Stimulated activated CD8-positive, alpha-beta memory T cell treated with anti-CD3 and anti-CD28 coated beads, Interleukin-7, amount 100 ng/mL, for 4 hours (primary cell): Measurements from ENCODE around the gene TMEM52.

Source experiments
- DNase-seq, 2 donors: peaks; one replicate each; pipeline ENCODE4 v3.0.0-alpha.2; 2020; ENCODE audit warnings: low read depth in 2 of 2

The TMEM52 gene

DNA sequence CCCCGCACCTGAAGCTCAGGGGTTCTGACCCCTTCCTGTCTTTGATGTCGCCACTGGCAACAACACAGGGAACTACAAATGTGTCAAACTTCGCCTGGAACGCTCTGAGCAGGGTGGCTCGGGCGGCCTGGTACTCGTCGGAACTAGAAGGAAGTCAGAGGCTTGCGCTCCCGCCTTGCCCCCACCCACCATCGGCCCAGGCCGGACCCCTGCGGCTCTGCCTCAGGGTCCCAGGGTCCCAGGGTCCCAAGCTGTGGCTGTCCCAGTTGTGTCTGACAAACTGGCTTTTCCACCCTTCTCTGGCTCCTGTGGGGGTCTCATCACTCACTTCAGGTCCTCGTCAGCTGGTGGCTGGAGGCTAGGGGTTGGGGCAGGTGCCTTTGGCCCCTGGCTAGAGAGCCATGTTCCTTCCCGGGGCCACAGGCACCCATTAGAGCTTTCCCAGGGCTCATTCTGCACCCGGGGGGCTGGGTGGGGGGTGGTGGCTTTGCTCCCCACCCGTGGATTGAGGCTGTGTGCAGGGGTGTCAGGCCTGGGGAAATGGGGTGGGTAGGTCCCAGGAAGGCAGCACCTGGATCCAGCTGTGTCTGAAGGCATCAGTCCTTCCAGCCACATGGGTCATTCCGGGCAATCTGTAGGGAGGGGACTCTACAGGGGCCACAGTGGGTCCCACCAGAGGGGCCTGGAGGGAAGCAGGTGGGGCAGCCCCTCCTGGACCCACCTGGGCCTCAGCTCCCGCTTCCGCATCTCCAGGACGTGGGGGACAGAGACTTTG is 8.0 kb upstream of the TMEM52 start:
- DNase-seq, result no peak

DNA sequence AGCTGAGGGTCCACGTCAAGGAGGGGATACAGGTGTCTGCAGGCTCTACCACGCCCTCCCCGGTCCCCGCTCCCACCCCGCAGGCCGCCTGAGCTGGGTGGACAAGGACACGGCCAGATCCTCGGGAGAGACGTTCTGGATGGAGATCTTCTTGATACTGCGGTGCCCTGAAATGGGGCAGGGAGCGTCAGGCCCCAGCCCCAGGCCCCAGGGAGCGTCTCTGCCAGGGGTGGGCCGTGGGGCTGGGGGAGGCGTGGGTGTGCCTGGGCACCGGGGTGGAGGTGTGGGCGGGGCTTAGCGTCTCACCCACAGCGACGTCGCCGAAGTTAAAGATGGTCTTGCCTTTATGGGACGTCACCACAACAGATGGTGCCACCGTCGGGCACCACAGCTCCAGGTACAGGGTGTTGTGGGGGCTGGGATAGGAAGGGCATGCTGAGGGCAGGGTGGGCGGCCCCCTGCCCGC is 7.3 kb upstream of the TMEM52 start:
- DNase-seq, result no peak

DNA sequence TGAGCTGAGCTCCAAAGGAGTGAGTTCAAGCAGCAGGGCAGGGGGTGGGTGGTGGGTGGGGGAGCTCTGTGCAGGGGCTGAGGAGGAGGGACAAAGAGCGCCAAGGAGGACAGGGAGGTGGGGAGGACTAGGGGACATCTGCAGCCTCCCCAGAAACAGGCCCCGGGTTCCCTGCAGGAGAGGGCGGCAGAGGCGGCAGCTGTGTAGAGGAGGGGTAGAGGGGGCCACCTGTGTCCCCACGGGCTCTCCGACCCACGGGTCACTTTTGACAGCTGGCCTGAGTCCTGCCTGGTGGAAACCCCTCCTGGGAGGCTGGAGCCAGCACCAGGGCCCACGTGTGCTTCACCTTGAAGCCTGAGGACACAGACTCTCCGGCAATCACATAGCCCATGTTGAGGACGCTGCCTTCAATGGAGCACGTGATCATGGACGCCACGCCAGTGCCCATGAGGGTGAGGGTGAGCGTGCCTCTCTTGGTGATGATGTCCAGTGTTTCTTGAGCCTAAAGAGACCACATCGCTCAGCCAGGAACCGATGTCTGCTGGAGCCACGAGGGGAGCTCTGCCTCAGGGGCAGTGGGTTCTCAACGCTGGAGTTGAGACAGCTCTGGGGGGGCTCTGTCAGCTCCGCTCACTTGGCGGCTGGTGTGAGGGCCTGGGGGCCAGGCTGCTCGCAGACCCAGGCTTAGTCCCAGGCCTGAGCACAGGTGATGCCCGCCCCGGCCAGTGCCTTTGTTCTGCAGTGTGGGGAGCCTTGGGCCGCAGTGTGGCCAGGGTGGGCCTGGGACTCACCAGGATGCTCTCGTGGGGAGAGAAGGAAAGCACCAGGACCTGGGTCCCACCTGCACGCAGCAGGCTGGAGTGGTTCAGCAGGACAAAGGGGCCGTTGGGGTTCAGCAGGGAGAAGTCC is 6.6 kb upstream of the TMEM52 start:
- no peak for DNase-seq

DNA sequence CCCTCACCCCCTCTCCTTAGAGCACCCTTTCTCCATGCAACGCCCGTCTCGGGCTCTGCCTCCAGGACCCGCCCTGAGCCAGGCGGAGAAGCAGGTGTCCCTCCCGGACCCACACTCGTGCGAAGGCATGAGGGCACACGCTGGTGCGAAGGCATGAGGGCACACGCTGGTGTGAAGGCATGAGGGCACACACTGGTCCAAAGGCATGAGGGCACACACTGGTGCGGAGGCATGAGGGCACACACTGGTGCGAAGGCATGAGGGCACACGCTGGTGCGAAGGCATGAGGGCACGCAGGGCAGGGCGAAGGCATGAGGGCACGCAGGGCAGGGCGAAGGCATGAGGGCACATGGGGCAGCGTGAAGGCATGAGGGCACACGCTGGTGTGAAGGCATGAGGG is 5.8 kb upstream of the TMEM52 start:
- no peak for DNase-seq

DNA sequence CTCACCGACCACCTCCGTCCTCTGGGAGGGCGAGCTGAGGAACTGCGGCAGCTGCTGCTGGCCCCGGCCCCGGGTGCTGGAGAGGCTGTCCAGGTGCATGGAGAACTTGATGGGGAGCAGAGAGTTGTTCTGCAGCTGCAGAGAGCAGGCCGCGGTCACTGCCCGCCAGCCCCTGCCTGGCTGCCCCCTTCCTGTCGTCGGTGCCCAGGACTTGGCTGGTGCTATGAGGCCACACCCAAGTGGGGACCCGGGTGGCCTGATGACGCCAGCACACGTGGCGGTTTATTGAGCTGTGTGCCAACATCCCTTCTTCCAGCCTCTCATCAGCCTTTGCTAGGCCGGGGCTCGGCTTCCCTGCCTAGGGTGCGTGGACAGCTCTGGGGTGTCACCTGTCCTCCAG is 5.3 kb upstream of the TMEM52 start:
- no peak for DNase-seq

DNA sequence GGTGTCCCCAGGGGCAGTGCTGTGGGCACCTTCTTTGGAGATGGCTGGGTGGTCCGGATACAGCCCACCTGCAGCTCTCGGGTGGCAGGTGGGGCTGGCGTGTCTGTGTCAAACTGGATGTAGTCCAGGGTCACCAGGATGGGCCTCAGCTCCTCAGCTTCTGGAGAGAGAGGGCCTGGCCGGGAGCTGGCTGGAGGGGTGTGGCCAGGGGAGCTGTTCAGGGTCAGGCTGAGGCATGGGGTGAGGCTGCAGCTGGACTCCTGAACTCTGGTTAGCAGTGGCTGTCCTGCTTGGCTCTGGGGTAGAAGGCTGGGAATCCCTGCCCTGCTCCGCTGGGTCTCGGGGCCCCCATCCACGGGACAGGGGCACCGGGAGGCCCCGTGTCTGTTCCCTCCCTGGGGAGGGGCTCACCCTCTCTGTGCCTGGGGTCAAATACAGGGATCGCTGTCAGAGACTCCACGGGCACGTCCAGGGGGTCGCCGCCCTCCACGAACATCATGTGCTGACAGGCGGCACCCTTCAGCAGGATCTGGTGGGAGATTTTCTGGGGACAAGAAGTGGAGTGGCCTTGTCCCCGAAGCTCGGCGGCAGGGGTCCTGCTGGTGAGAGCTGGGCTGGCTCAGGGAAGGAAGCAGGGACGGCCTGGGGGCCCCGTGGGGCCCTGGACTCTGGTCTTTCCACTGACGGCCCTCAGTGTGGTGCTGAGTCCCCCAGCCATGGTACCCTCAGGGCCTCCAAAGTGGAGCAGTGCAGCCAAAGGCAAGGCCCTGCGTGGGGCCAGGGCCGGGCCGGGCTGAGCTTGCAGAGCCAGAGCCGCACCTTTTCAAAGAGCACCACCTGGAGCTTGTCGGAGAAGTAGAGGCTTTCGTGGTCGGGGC is 4.1 kb upstream of the TMEM52 start:
- DNase-seq, result no peak

DNA sequence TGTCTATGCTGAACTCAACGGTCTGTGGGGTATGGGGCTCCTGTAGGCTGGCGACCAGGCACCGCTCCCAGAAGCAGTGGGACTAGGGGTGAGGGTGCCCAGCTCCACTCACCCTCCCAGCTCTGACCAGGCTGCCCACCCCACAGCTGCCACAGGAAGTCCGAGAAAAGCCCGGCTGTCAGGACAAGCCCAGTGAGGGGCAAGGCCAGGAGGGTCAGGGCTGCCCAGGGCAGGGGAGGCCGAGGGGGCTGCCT is 3.5 kb upstream of the TMEM52 start:
- no peak for DNase-seq

DNA sequence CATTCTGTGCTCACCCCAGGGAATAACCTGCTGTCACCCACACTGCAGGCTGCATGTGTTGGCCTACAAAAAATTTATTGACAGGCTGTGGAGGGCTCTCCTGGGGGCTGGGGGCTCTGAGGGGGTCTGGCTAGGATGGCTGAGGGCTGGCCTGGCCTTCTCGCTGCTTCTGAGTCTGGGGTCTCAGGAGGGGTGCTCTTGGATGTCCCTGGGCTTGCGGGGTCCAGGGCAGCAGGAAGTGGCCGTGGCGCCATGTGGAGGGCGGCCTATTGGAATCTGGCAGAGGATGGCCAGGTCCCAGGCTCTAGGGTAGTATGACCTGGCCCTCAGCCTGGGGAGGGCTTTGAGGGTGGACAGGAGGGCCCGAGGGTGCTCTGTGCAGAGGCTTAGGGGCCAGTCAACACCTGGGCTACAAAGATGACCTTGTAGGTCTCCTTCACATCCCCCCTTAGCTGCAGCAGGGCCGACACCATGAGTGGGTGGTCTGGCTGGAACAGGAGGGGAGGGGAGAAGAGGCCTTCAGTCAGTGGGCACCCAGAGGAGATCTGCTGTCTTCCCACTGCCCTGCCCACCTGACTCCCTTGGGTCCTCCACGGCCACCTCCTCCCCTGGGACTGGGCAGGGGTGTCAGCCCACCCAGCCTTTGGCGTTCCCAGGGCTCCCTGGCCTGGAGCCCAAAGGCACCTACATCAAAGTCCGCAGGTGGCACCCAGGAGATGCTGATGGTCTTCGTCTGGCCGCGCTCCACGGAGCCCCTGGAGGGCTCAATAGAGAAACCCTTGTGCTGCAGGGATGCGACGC is 3.0 kb upstream of the TMEM52 start:
- DNase-seq, result no peak

DNA sequence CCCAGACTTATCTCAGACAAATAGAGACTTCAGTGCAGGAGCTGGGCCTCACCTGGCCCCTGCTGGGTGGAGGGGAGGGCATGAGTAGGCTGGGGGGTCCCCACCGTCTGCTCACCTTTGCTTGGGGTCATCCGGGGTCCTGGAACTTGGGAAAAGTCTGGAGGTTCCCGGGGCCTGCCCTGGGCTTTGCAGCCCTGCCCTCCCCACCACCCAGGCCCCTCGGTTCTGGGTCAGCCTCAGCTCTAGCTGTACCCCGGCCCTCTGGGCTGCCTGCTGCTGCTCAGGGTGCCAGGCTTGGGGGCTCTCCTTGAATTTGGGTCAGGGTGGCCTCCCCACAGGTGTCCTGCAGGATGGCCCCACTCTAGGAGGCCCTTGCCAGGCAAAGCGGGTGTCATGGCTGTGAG is 2.4 kb upstream of the TMEM52 start:
- no peak for DNase-seq

DNA sequence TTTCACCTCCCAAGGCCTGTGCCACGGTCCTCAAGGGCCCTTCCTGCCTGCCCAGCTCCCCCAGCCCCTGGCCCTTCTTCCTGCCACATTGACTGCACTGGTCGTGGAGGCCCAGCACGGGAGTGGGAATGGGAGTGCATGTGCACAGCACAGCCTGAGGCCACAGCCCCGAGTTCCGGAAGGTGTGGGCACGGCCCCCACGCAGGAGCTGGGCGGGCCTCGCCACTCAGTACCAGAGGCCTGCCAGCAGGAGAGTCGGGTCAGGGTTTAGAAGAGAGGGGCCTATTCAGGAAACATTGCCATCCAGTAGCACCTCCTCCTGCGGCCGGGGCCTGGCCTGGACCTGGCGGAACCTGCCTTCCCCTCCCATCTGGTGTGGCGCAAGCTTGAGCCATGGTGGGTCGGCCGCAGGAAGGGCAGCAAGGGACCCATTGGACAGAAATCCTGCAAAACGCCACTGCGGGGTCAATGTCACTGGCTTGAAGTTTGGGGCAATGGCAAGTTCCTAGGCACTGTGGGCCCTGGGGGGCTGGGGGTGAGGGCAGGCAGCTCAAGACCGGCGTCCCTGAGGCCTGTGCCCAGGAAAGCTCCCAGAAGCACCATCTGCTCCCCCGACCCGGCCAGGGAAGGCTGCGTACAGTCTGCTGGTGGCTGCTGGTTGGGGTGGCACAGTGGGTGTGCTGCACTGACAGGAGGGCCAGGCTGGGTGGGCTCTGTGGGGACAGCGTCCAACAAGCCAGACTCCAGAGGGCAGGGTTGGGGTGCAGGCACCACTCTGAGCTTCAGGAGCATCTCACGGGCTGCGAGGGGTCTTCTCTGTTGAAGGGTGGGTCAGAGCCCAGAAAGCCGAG is 1.8 kb upstream of the TMEM52 start:
- no peak for DNase-seq

DNA sequence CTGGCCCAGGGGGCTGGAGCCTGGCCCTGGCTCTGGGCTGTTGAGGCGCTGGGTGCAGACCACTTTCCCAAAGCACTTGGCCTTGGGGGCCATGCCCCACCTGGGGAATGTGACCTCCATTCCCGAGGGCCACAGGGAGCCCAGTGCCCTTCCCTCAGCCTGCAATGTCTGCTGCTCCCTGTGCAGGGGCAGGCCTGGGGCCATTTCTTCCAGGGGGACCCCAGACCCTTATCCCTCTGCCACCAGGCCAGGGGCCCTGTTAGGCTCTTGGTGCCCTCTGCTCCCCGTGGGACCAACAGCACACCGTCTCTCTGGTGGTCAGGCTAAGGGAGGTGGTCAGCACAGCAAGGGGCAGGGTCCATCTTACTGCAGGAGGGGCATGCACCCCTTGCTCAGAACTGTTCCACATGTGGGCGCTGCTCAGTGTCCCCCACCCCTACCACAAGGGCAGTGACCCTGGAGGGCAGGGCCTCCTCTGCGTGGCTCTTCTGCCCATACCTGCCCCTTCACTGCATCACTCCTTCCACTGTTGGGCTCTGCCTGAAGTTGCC is 1.1 kb upstream of the TMEM52 start:
- no peak for DNase-seq

DNA sequence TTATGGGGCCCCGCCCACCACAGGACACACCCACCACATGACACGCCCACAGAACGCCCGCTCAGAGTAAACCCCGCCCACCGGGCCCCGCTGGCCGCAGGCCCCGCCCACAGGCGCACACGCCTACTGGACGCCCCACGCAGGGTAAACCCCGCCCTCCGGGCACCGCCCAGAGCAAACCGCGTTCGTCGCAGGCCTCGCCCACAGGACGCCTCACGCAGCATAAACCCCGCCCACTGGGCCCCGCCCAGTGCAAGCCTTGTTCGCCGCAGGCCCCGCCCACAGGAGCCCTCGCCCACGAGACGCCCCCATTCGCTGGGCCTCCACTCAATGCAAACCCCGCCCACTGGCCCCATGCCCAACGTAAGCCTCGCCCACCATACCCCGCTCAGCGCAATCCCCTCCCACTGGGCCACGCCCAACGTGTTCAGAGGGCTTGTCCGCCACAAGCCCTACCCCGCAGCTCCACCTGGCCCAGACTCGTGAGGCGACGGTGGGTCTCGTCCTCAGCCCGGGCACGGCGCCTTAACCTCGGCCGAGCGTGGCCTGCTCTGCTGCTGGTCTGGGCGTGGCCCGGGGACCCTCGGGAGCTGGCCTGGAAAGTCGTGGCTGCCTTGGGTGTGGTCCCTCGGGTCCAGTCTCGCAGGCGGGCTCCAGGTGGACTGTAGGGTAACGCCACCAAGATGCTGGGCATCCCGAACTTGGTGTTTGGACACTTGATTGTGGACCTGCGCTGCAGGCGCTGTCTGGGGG is 401 bp upstream of the TMEM52 start:
- peak; percentile 98 for DNase-seq

DNA sequence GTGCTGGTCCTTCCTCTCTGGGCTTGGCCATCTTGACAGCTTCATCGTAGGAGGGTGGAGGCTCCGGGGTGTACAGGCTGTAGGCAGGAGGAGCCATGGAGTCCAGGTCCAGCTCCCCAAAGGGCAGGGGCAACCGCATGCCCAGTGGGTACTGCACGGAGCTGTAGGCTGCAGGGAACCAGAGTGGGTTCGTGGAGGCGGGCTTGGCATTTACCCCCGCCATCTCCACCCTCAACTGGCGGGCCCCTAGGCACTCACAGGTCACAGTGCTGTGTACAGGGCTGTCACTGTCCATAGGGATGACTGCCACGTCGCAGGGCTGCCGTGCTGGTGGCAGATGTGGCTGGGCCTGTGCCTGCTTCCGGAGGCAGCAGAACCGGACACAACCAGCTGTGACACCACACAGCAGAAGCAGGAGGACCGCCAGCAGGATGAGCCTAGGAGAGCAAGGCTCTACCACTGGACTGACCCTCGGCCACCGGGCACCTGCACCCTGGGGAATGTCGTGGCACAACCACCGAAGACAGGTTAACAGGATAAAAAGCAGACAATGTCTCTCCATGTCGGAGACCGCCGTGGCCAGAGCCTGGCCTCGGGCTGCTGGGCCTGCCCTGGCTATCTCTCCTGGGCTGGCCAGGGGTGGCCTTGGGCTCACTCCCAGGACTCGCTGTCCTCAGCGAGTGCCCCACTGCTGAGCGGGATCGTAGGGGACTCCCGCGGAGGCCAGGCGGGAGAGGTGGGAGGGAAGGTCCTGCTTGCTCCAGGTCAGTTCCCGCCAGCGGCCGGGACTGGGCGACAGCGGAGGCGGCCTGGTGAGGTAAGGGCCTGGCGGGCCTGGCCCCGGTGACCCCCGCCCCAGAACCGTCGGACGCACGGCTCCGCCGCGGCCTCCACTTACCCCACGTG is 831 bp downstream of the TMEM52 start:
- no peak for DNase-seq

DNA sequence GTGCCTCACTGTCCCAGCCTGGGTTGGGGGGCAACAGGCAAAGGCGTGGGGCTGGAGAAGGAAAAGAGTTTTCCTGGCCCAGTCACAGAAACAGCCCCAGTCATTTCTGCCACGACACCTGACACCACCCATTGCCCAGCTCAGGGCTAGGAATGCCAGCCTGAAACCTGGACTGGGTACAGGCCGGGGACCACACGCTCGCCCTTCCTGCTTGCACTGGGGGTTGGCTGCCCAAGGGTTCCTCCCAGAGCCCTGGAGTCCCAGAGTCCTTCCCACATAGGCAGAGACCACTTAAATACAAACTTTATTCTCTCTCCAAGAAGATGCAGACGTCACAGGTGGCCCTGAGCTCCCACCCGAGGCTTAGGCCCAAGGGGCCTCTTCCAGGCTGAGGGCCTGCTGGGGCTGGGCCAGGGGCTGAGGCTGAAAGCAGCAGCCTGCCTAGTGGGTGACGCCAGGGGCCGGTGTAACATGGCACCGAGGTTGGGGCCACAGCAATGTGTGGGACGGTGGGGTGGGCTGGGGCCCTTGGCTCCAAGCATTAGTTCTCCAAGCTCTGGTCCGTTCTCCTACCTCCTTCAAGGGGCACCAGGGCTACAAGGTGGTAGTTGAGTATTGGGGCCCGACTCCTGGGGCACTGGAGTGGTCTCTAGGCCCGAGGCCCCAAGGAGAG is 1.6 kb downstream of the TMEM52 start:
- no peak for DNase-seq

DNA sequence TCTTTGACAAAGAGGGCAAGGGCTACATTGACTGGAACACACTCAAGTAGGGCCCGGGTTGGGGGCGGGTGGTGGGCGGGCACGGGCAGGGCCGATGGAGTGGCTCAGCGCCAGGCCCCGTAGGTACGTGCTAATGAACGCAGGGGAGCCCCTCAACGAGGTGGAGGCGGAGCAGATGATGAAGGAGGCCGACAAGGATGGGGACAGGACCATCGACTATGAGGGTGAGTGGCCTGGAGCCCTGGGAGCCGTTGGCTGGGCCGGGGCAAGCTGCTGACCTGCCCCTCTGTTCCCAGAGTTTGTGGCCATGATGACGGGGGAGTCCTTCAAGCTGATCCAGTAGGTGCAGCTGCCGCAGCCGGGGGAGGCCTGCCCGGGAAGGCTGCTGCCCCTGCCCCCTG is 2.2 kb downstream of the TMEM52 start:
- DNase-seq, result no peak

DNA sequence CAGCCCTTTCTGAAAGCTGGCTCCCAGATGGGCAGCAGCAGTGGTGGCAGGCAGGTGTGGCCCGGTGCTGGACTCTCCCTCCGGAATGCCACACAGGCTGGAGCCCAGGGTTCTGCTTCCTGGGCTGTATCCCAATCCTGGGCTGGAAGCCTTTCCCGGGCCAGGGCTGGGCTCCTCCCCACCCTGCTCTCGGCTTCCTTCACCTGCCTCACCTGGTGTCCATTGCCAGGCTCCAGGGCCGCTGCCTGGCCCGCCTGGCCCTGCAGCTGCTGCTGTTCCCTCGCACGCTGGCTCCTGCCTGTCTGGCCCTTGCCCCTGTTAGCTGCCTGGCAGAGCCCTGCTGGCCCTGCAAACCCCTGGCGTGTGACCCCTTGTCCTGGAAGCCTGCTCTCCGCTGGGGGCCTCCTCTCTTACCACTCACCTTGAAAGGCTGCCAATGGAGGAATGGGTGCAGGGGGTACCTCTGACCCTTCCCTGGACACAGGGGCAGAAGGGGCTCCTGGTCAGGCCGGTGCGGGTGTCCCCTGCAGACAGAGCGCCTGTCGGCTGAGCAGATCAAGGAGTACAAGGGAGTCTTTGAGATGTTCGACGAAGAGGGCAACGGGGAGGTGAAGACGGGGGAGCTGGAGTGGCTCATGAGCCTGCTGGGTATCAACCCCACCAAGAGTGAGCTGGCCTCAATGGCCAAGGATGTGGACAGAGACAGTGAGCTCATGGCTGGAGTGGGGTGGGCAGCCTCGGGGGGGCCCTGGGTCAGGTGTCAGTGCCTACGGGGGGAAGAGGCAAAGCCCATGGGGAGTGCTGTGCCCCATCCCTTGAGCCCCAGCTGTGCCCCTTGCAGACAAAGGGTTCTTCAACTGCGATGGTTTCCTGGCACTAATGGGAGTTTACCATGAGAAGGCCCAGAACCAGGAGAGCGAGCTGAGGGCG is 2.9 kb downstream of the TMEM52 start:
- DNase-seq, result no peak
